HepG2 (cell line): Measurements from ENCODE around the gene ACADVL.
"Not testable (repeated sequence)": the region's sequence is repeated elsewhere in the genome, so short reads cannot be mapped to it uniquely, and the experiment has no call there.

ENCODE experiments used
- EZH2 ChIP-seq: conservative IDR thresholded peaks from 2 replicates; pipeline ENCODE4 v1.6.1; 2012; ENCODE audit warnings: mild to moderate bottlenecking, low read depth, low read length, moderate library complexity
- NFIC ChIP-seq: IDR thresholded peaks from 2 replicates; pipeline ENCODE4 v1.6.1; 2012; ENCODE audit warnings: mild to moderate bottlenecking, low read length, inconsistent platforms

- TF ChIP-seq NFIC, EZH2: not testable (repeated sequence)
Observed at GRCh38 chr17:7182101-7182500, 37.6 kb upstream of the ACADVL start.
